IMR-90 (cell line): ENCODE results near the gene KRT28. TPM values are rescaled to one million over a fixed set of nuclear protein-coding genes. Genes with fewer than 3 reads are reported as not detected.

ENCODE experiments used
- ATAC-seq: fragments of 200-7000 bp; cut with Tn5 transposase; 2 replicates; pipeline ENCODE4 v1.9.1; 2020; ENCODE audit warnings: low read depth, mild to moderate bottlenecking, moderate library complexity
- BruUV-seq: library from RNA; stranded (reverse); fragments of 400-500 nt; replicated peaks from 2 replicates; lab custom pipeline; 2021; lab: Mats Ljungman, UMichigan
- CTCF ChIA-PET: fragments of 300-600 bp; formaldehyde crosslinking; extraction: SDS; loops from one replicate; lab custom pipeline; 2021; ENCODE audit warnings: antibody characterized with exemption; lab: Yijun Ruan, JAX
- POLR2A ChIA-PET: fragments of 300-600 bp; sonication (Branson Sonifier 250); formaldehyde crosslinking; loops from one replicate; lab custom pipeline; 2022; ENCODE audit warnings: antibody characterized with exemption; ENCODE audit not compliant: unreplicated experiment; lab: Charles Lee
- DNase-seq: peaks from one replicate; pipeline ENCODE4 v3.0.0; 2013
- H2AFZ ChIP-seq: replicated peaks from 2 replicates; pipeline ENCODE3; 2013; ENCODE audit warnings: low read length, mild to moderate bottlenecking; ENCODE audit not compliant: poor library complexity
- H2AK5ac ChIP-seq: 2 replicates; pipeline ENCODE4 v1.6.1; 2013; ENCODE audit warnings: low read depth, low read length, inconsistent platforms
- H2AK9ac ChIP-seq: replicated peaks from 2 replicates; pipeline ENCODE3; 2013; ENCODE audit warnings: mild to moderate bottlenecking, low read depth, low read length, moderate library complexity; ENCODE audit not compliant: poor library complexity
- H2BK120ac ChIP-seq: 2 replicates; pipeline ENCODE4 v1.6.1; 2013; ENCODE audit warnings: low read depth, low read length, inconsistent platforms
- H2BK15ac ChIP-seq: 3 replicates; pipeline ENCODE4 v1.6.1; 2013; ENCODE audit warnings: low read depth, low read length, inconsistent platforms
- H2BK20ac ChIP-seq: 2 replicates; pipeline ENCODE4 v1.6.1; 2013; ENCODE audit warnings: low read depth, mild to moderate bottlenecking, inconsistent platforms, low read length, moderate library complexity
- H2BK5ac ChIP-seq: 2 replicates; pipeline ENCODE4 v1.6.1; 2013; ENCODE audit warnings: mild to moderate bottlenecking, low read depth, low read length, inconsistent platforms; ENCODE audit not compliant: poor library complexity, severe bottlenecking
- H3K14ac ChIP-seq: replicated peaks from 2 replicates; pipeline ENCODE4 v1.6.1; 2013; ENCODE audit warnings: low read depth, low read length, inconsistent platforms
- H3K18ac ChIP-seq: 2 replicates; pipeline ENCODE4 v1.6.1; 2013; ENCODE audit warnings: low read depth, low read length, control low read depth
- H3K23ac ChIP-seq: 2 replicates; pipeline ENCODE4 v1.6.1; 2013; ENCODE audit warnings: low read depth, low read length, inconsistent platforms
- H3K27ac ChIP-seq: 2 replicates; pipeline ENCODE4 v1.5.1; 2013; ENCODE audit warnings: mild to moderate bottlenecking, control low read depth, low read length; ENCODE audit not compliant: insufficient read depth
- H3K27me3 ChIP-seq: 2 replicates; pipeline ENCODE4 v1.6.1; 2013; ENCODE audit warnings: low read length; ENCODE audit not compliant: control insufficient read depth, insufficient read depth
- H3K36me3 ChIP-seq: 2 replicates; pipeline ENCODE4 v1.6.1; 2013; ENCODE audit warnings: low read length, mixed read lengths; ENCODE audit not compliant: control insufficient read depth, insufficient read depth
- H3K4ac ChIP-seq: 2 replicates; pipeline ENCODE4 v1.6.1; 2013; ENCODE audit warnings: low read depth, low read length, inconsistent platforms
- H3K4me1 ChIP-seq: 2 replicates; pipeline ENCODE4 v1.6.1; 2013; ENCODE audit warnings: low read length, mixed read lengths; ENCODE audit not compliant: control insufficient read depth, insufficient read depth
- H3K4me2 ChIP-seq: 2 replicates; pipeline ENCODE4 v1.6.1; 2013; ENCODE audit warnings: low read depth, mild to moderate bottlenecking, control low read depth, low read length, moderate library complexity
- H3K4me3 ChIP-seq: 2 replicates; pipeline ENCODE4 v1.5.1; 2013; ENCODE audit warnings: low read depth, mild to moderate bottlenecking, control low read depth, low read length, moderate library complexity; ENCODE audit not compliant: insufficient read depth
- H3K56ac ChIP-seq: 2 replicates; pipeline ENCODE4 v1.6.1; 2013; ENCODE audit warnings: low read length, inconsistent platforms; ENCODE audit not compliant: insufficient read depth; ENCODE audit errors: extremely low read depth
- H3K79me1 ChIP-seq, 2 experiments: 2 replicates each; pipeline ENCODE4 v1.6.1; 2013; ENCODE audit warnings: low read length in 2 of 2, inconsistent platforms in 1 of 2, low read depth in 1 of 2
- H3K9ac ChIP-seq: 2 replicates; pipeline ENCODE4 v1.6.1; 2013; ENCODE audit warnings: low read depth, low read length, control low read depth
- H3K9me1 ChIP-seq: 2 replicates; pipeline ENCODE4 v1.6.1; 2013; ENCODE audit warnings: low read length, inconsistent platforms; ENCODE audit not compliant: insufficient read depth
- H3K9me3 ChIP-seq: 2 replicates; pipeline ENCODE4 v1.6.1; 2013; ENCODE audit warnings: low read length; ENCODE audit not compliant: control insufficient read depth, insufficient read depth
- H4K20me1 ChIP-seq: 2 replicates; pipeline ENCODE4 v1.6.1; 2013; ENCODE audit warnings: low read length, inconsistent platforms; ENCODE audit not compliant: insufficient read depth
- H4K5ac ChIP-seq: 2 replicates; pipeline ENCODE4 v1.6.1; 2013; ENCODE audit warnings: mild to moderate bottlenecking, low read depth, low read length, control low read depth
- H4K8ac ChIP-seq, 2 experiments: 2 replicates each; pipeline ENCODE4 v1.6.1; 2013; ENCODE audit warnings: low read depth in 2 of 2, low read length in 2 of 2, control low read depth in 1 of 2, inconsistent platforms in 1 of 2
- H4K91ac ChIP-seq: 2 replicates; pipeline ENCODE4 v1.6.1; 2013; ENCODE audit warnings: low read depth, low read length, inconsistent platforms; ENCODE audit not compliant: insufficient read depth
- CEBPB ChIP-seq: IDR thresholded peaks from 2 replicates; pipeline ENCODE4 v1.6.1; 2012; ENCODE audit warnings: low read depth, low read length, improper control_type of control experiment
- CHD1 ChIP-seq: IDR thresholded peaks from 2 replicates; pipeline ENCODE4 v1.6.1; 2012; ENCODE audit warnings: low read depth, low read length, improper control_type of control experiment
- NFE2L2 ChIP-seq: fragments of 150-350 bp; IDR thresholded peaks from 2 replicates; pipeline ENCODE4 v1.6.1; 2016; ENCODE audit warnings: low read depth, mild to moderate bottlenecking, low read length
- RAD21 ChIP-seq: IDR thresholded peaks from 2 replicates; pipeline ENCODE4 v1.6.1; 2012; ENCODE audit warnings: low read length, improper control_type of control experiment
- WGBS, 2 experiments: methylation state at CpG; one replicate each; pipeline versions ENCODE4 v1.1.5 to v1.1.7; 2013; ENCODE audit warnings: missing lambda C conversion rate in 2 of 2; ENCODE audit not compliant: insufficient read length in 1 of 2; ENCODE audit errors: extremely low coverage in 2 of 2; 5-methylcytosine and 5-hydroxymethylcytosine counted together
- dilution Hi-C: fragments of 300-500 bp; cut with HindIII; formaldehyde crosslinking; loops from one replicate; pipeline ENCODE4 v1.14.3; 2018; ENCODE audit warnings: low sequenced_read_pairs; ENCODE audit not compliant: unreplicated experiment
- in situ Hi-C: fragments of 300-500 bp; cut with MboI; formaldehyde crosslinking; loops from 3 replicates; pipeline ENCODE4 v1.14.3; 2019; ENCODE audit warnings: low sequenced_read_pairs, inconsistent platforms, mixed read lengths
- intact Hi-C: fragments of 100-400 bp; cut with micrococcal nuclease; formaldehyde crosslinking; loops from 2 replicates; pipeline ENCODE4 v1.10.0; 2022
- polyA plus RNA-seq, 3 experiments: library from polyadenylated mRNA; depleted of rRNA; stranded (reverse); fragments of >200 nt; gene quantifications; 2 replicates each; pipeline ENCODE4 v1.2.3, GENCODE V29; 2012; ENCODE audit warnings: low replicate concordance in 1 of 3
- total RNA-seq: library from RNA; depleted of rRNA; stranded (reverse); fragments of >200 nt; gene quantifications from 2 replicates; pipeline ENCODE4 v1.2.3, GENCODE V29; 2012

Gene KRT28
- total and polyA plus RNA-seq, 2 of the 4 experiments (the other 2 are of a cell fraction), result not detected

DNA sequence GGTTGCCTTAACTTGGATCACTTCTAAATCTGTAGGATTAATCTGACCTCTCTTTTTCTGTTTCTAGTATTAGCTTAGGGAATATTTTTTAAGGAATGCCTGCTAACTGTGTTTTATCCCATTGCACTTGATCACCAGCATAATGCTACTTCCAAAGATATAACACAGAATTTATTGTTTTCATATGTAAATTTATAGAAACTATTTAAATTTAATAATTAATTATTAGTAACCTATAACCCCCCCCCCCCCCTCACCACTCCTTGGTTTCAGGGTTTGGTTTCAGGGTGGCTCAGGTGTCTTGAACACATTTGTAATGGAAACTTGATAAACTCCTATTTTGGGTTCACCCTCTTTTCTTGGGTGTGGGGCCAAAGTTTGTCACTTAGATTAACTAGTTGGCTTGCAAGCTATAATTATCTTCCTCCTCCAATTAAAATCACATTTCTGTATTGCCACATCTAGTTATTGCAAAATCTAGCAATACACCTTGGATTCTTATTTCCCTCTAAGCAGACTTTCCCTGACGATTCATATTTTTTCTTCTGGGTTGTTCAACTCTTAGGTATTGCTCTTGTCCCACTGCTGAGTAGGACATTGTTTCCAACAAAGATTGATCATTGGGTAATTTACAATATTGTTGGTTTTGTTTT is 49.0 kb upstream of the KRT28 start:
- ATAC-seq, result no peak
- Histone ChIP-seq H3K36me3 (no peaks in the 10 kb centered on the region), H4K91ac (no peak overlapping the region), H4K20me1 (no peaks in the 10 kb centered on the region), H3K27ac (no peak overlapping the region), H2BK20ac (no peak overlapping the region), H2BK5ac (no peak overlapping the region), H3K27me3 (no peaks in the 10 kb centered on the region), H4K8ac (no peak overlapping the region), H2AK5ac (no peak overlapping the region), H3K18ac (no peak overlapping the region), H2AFZ (no peak overlapping the region), H2AK9ac (no peak overlapping the region), H3K79me1 (peaks cover 0 to 4% of the 10 kb centered on the region in 2 experiments; a peak in 1 of 4 replicates), H3K4me1 (peaks cover 12% of the 10 kb centered on the region), H2BK15ac (no peak overlapping the region), H3K56ac (no peak overlapping the region), H3K23ac (no peak overlapping the region), H3K9ac (no peak overlapping the region), H3K4ac (no peak overlapping the region), H3K9me1 (0 out of 2 replicates have a peak, but pooled peaks cover 2% of the 10 kb centered on the region), H3K14ac (no peak overlapping the region), H3K4me3 (no peak overlapping the region), H3K4me2 (no peak overlapping the region), H2BK120ac (no peak overlapping the region), H3K9me3 (no peaks in the 10 kb centered on the region), H4K5ac (no peak overlapping the region)
- no TSS peak for BruUV-seq
- intact Hi-C loops (no loop called here), in situ Hi-C loops (no loop called here), dilution Hi-C loops (no loop called here)
- no peak for TF ChIP-seq RAD21
- no peak for TF ChIP-seq CHD1
- no peak for TF ChIP-seq CEBPB
- TF ChIP-seq NFE2L2, result no peak
- DNase-seq, result no peak
- ChIA-PET CTCF (no interaction called here), POLR2A (no interaction called here)
- WGBS, 2 experiments, result 100% methylated on average over 1 of the region's 1 CpG; no CpG with 5 or more reads in 1 of the 2 experiments
